ENCODE measurements around the gene CAPN13. TPM values are rescaled to one million over a fixed set of nuclear protein-coding genes. Genes with fewer than 3 reads are reported as not detected.

The CAPN13 gene
- total RNA-seq, 2 donors from 2014 or later: 5.6 to 21.3 TPM

DNA sequence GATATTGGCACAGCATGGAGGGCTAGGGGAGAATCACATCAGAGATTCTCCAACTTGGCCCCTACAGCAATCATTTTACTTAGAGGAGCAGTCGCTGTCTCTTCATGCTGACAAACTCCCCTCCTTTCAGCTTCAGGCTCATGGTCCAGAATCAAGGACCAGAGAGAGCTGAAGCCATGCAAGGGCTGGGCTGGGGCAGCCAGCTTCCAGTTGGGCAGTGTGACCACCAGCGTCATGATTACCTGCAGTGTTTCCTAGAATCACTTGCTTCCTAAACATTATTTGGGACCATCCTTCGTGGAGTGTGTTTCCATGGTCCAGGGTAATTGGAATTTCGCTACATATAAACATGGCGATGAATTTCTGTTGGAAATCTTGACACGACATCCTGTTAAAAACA is 54.4 kb downstream of the CAPN13 start:
- WGBS, 2 donors: 69 to 71% methylated on average over 6 of the region's 6 CpGs
- Histone ChIP-seq H3K27me3 (no peaks in the 10 kb centered on the region), H3K27ac (no peak overlapping the region), H3K36me3 (replicated peaks in 1 of 2; ENCODE audit: insufficient read depth in 1 of 2, low read depth in 2 of 2) (no peaks in the 10 kb centered on the region), H3K4me1 (peaks cover 12% of the 10 kb centered on the region), H3K4me3 (no peak overlapping the region), H3K9me3 (no peaks in the 10 kb centered on the region)
- intact Hi-C loops (cut with DNase I): no loop called here
- TF ChIP-seq, protein P1, sequence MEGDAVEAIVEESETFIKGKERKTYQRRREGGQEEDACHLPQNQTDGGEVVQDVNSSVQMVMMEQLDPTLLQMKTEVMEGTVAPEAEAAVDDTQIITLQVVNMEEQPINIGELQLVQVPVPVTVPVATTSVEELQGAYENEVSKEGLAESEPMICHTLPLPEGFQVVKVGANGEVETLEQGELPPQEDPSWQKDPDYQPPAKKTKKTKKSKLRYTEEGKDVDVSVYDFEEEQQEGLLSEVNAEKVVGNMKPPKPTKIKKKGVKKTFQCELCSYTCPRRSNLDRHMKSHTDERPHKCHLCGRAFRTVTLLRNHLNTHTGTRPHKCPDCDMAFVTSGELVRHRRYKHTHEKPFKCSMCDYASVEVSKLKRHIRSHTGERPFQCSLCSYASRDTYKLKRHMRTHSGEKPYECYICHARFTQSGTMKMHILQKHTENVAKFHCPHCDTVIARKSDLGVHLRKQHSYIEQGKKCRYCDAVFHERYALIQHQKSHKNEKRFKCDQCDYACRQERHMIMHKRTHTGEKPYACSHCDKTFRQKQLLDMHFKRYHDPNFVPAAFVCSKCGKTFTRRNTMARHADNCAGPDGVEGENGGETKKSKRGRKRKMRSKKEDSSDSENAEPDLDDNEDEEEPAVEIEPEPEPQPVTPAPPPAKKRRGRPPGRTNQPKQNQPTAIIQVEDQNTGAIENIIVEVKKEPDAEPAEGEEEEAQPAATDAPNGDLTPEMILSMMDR (IDR thresholded peaks at IDR 0.05): no peak
- TF ChIP-seq POLR2A (IDR thresholded peaks at IDR 0.05): no peak
- ATAC-seq (no peak), DNase-seq (no peak)

DNA sequence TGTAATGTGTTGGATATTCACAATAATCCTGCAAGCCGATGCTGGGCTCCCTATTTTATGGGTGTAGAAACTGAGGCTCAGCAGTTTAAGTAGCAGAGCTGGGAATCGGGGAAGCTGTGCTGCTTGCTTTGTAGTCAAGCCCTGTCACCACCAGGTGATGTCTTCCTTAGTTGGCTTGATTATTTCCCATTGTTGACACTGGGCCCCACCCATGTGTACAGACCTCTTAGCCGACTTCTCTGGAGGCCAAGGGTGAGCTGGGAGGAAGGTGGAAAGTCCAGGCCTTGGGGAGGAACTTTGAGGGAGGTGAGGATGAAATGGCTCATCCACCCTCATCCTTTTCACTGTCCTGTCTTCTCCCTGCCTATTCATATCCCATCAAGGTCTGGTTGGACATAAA is 60.0 kb downstream of the CAPN13 start:
- intact Hi-C loops (cut with DNase I): no loop called here
- no peak for TF ChIP-seq POLR2A (IDR thresholded peaks at IDR 0.05)
- TF ChIP-seq, protein P1 (IDR thresholded peaks at IDR 0.05): no peak
- DNase-seq: no peak
- H3K9me3 ChIP-seq: no peaks in the 10 kb centered on the region
- no peak overlapping the region for H3K27ac ChIP-seq
- no peaks in the 10 kb centered on the region for H3K27me3 ChIP-seq
- WGBS, 2 donors: 48 to 58% methylated on average over 3 of the region's 3 CpGs
- ATAC-seq: no peak
- no peaks in the 10 kb centered on the region for H3K4me1 ChIP-seq
- H3K4me3 ChIP-seq: no peak overlapping the region
- H3K36me3 ChIP-seq (replicated peaks in 1 of 2; ENCODE audit: insufficient read depth in 1 of 2, low read depth in 2 of 2): no peaks in the 10 kb centered on the region

DNA sequence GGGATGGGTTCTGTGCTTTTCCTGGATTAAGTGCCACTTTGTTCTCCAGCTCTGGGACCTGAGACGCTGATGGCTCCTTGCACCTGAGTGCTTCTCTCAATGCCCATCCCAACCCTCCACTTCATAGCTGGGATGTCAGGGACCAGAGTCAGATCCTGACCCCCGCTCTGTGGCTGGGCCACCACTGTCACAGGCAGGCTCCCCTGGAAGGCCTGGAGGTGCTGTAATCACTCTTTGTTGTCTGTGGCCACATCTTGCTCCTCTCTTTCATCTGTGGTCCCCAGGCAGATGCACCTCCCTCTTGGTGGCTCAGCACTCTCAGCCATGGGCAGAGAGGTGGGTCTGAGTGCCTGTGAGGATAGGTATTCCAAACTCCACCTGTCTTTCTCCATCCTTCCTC is 62.4 kb downstream of the CAPN13 start:
- ATAC-seq (no peak), DNase-seq (no peak)
- H3K27me3 ChIP-seq: no peaks in the 10 kb centered on the region
- no peaks in the 10 kb centered on the region for H3K36me3 ChIP-seq (replicated peaks in 1 of 2; ENCODE audit: insufficient read depth in 1 of 2, low read depth in 2 of 2)
- no peaks in the 10 kb centered on the region for H3K9me3 ChIP-seq
- H3K4me3 ChIP-seq: no peak overlapping the region
- 79 to 89% methylated on average over 1 to 2 of the region's 2 CpGs for WGBS, 2 donors
- no peak overlapping the region for H3K27ac ChIP-seq
- no peaks in the 10 kb centered on the region for H3K4me1 ChIP-seq
- intact Hi-C loops (cut with DNase I): no loop called here
- TF ChIP-seq POLR2A (IDR thresholded peaks at IDR 0.05): no peak
- TF ChIP-seq, protein P1 (IDR thresholded peaks at IDR 0.05): no peak

DNA sequence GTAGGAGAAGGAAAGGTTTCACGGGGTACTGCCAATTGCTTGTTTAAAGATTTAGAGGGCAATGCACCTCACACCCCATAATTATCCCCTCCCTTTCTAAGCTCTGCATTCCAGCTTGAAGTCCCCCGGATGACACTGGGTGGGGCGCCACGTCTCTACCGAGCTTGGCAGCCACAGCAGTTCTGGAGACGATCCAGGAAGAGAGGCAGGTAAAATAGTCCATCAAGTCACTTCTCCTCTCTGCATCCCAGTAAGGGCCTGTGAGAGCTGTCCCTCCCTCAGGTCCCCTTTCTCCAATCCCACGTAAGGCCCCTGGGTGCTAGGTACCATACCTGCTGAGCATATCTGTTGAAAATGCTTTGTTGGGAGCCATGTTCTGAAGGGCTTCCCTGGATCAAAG is 65.7 kb downstream of the CAPN13 start:
- Histone ChIP-seq H3K36me3 (replicated peaks in 1 of 2; ENCODE audit: insufficient read depth in 1 of 2, low read depth in 2 of 2) (no peaks in the 10 kb centered on the region), H3K27ac (no peak overlapping the region), H3K4me1 (no peaks in the 10 kb centered on the region), H3K4me3 (no peak overlapping the region), H3K27me3 (no peaks in the 10 kb centered on the region), H3K9me3 (no peaks in the 10 kb centered on the region)
- WGBS, 2 donors: 78 to 85% methylated on average over 7 of the region's 7 CpGs
- intact Hi-C loops (cut with DNase I): no loop called here
- no peak for ATAC-seq
- DNase-seq: no peak
- TF ChIP-seq, protein P1 (IDR thresholded peaks at IDR 0.05): no peak
- no peak for TF ChIP-seq POLR2A (IDR thresholded peaks at IDR 0.05)

DNA sequence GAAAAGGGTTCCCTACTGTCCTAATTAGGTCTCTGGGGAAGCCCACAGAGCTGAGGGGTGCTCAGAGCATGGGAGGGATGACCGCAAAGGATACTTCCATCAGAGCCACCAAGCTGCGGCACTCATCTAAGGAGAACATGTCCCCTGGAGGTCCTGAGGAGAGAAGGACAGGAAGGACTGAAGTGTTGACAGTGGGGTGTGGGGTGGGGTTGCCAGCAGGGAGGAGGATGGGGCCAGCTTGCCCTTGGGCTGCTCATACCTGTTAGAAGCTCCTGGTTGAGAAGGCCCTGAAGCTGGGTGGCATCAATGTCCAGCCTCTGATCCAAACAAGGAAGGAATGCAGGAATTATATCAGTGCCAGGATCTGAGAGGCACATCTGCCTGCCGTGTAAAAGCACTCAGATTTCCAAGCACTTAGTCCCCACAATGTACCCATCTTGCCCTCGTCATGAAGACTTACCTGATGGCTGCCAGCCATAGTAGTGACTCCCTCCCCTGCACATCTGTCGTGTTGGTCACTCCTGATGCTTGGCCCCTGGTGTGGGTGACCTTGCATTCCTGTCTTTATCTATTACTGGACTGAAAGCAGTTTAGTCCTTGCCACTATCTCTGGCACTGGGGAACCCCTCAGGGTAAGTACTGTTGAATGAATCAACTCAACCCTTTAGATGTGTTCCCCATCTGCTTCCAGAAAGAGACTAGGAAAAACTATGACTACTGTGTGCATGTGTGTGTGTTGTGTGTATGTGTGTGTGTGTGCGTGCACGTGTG is 68.9 kb downstream of the CAPN13 start:
- no peak for ATAC-seq
- H3K36me3 ChIP-seq (replicated peaks in 1 of 2; ENCODE audit: insufficient read depth in 1 of 2, low read depth in 2 of 2): no peaks in the 10 kb centered on the region
- 62 to 73% methylated on average over 7 of the region's 7 CpGs for WGBS, 2 donors
- H3K9me3 ChIP-seq: no peaks in the 10 kb centered on the region
- H3K27me3 ChIP-seq: no peaks in the 10 kb centered on the region
- no peak overlapping the region for H3K27ac ChIP-seq
- intact Hi-C loops (cut with DNase I): no loop called here
- no peak for DNase-seq
- peaks cover 5% of the 10 kb centered on the region for H3K4me1 ChIP-seq
- no peak for TF ChIP-seq POLR2A (IDR thresholded peaks at IDR 0.05)
- TF ChIP-seq, protein P1 (IDR thresholded peaks at IDR 0.05): no peak
- H3K4me3 ChIP-seq: no peak overlapping the region
